Keratinocyte (primary cell): ENCODE data around the gene MCM9. TPM values are rescaled to one million over a fixed set of nuclear protein-coding genes. Genes with fewer than 3 reads are reported as not detected.

Experiments
- DNase-seq: peaks from one replicate; pipeline ENCODE4 v3.0.0-alpha.2; 2011; ENCODE audit warnings: low read depth, missing footprints, low spot score
- FAIRE-seq: peaks from 2 replicates; lab custom pipeline; 2011; peaks lifted over from hg19 to GRCh38; lab: Jason Lieb, UNC
- H2AFZ ChIP-seq: 2 replicates; pipeline ENCODE4 v1.6.0; 2012; ENCODE audit warnings: low read length, control low read depth, inconsistent platforms; ENCODE audit not compliant: control insufficient read depth
- H3K27ac ChIP-seq: 2 replicates; pipeline ENCODE4 v1.5.1; 2011; ENCODE audit warnings: low read length; ENCODE audit not compliant: control insufficient read depth, insufficient read depth
- H3K27me3 ChIP-seq: 3 replicates; pipeline ENCODE4 v1.6.0; 2011; ENCODE audit warnings: low read length; ENCODE audit not compliant: control insufficient read depth, insufficient read depth; ENCODE audit errors: extremely low read depth
- H3K36me3 ChIP-seq, 2 experiments: 2 replicates in 1 of 2; 3 replicates in 1 of 2; pipeline ENCODE4 v1.5.1; 2011; ENCODE audit warnings: low read length in 2 of 2, mild to moderate bottlenecking in 1 of 2; ENCODE audit not compliant: control insufficient read depth in 2 of 2, insufficient read depth in 2 of 2; ENCODE audit errors: extremely low read depth in 1 of 2
- H3K4me1 ChIP-seq: 3 replicates; pipeline ENCODE4 v1.5.1; 2011; ENCODE audit warnings: low read length; ENCODE audit not compliant: control insufficient read depth, insufficient read depth; ENCODE audit errors: extremely low read depth
- H3K4me2 ChIP-seq: 3 replicates; pipeline ENCODE4 v1.6.0; 2011; ENCODE audit warnings: low read depth, low read length; ENCODE audit not compliant: control insufficient read depth, insufficient read depth; ENCODE audit errors: extremely low read depth
- H3K4me3 ChIP-seq, 3 experiments: fragments of 200-600 bp in 1 of 3; sonication (generic) in 1 of 3; 2 replicates in 2 of 3; 3 replicates in 1 of 3; pipeline ENCODE4 v1.5.1; 2011 to 2016; ENCODE audit warnings: low read length in 3 of 3, mild to moderate bottlenecking in 3 of 3, control low read depth in 2 of 3, inconsistent platforms in 1 of 3, low read depth in 1 of 3, mixed read lengths in 1 of 3, mixed run types in 1 of 3, moderate library complexity in 1 of 3; ENCODE audit not compliant: control insufficient read depth in 2 of 3, insufficient read depth in 2 of 3; ENCODE audit errors: extremely low read depth in 1 of 3
- H3K79me2 ChIP-seq: 2 replicates; pipeline ENCODE4 v1.6.0; 2012; ENCODE audit warnings: low read length; ENCODE audit not compliant: control insufficient read depth, insufficient read depth
- H3K9ac ChIP-seq: 3 replicates; pipeline ENCODE4 v1.6.0; 2011; ENCODE audit warnings: low read length; ENCODE audit not compliant: control insufficient read depth, insufficient read depth; ENCODE audit errors: extremely low read depth
- H3K9me1 ChIP-seq: 3 replicates; pipeline ENCODE4 v1.6.0; 2011; ENCODE audit warnings: low read length; ENCODE audit not compliant: control insufficient read depth, insufficient read depth; ENCODE audit errors: extremely low read depth
- H3K9me3 ChIP-seq: 2 replicates; pipeline ENCODE4 v1.5.1; 2012; ENCODE audit warnings: low read depth, low read length; ENCODE audit not compliant: control insufficient read depth
- H4K20me1 ChIP-seq: 3 replicates; pipeline ENCODE4 v1.6.0; 2011; ENCODE audit warnings: low read length; ENCODE audit not compliant: control insufficient read depth, insufficient read depth; ENCODE audit errors: extremely low read depth
- CTCF ChIP-seq, 3 experiments: IDR thresholded peaks in 1 of 3; conservative IDR thresholded peaks in 1 of 3; optimal IDR thresholded peaks in 1 of 3; 2 replicates in 2 of 3; 3 replicates in 1 of 3; pipeline versions ENCODE3 to v1.5.1; 2011; ENCODE audit warnings: low read length in 3 of 3, mild to moderate bottlenecking in 3 of 3, moderate library complexity in 2 of 3, control low read depth in 1 of 3, inconsistent platforms in 1 of 3; ENCODE audit not compliant: insufficient read depth in 2 of 3; ENCODE audit errors: extremely low read depth in 1 of 3
- EZH2 ChIP-seq: IDR thresholded peaks from one replicate; pipeline ENCODE4 v1.6.1; 2012; ENCODE audit warnings: inconsistent platforms, mild to moderate bottlenecking, low read length, moderate library complexity
- dilution Hi-C: fragments of 300-500 bp; cut with MboI; formaldehyde crosslinking; loops from one replicate; pipeline ENCODE4 v1.7.0; 2020; ENCODE audit warnings: low sequenced_read_pairs; ENCODE audit not compliant: extremely low pct_ligation_motif_present
- polyA plus RNA-seq, 5 experiments: library from polyadenylated mRNA; depleted of rRNA in 3 of 5; stranded (reverse) in 3 of 5; stranded (forward) in 1 of 5; unstranded in 1 of 5; fragments of >200 nt; gene quantifications; 1 replicate in 1 of 5; 2 replicates in 3 of 5; 3 replicates in 1 of 5; pipeline versions ENCODE4 v1.2.1 to v1.2.3, GENCODE V29; 2011 to 2012; ENCODE audit warnings: missing spikeins in 2 of 5, low read depth in 1 of 5, low replicate concordance in 1 of 5

Gene MCM9
- polyA plus RNA-seq, 1 donor (not counting 4 experiments of a cell fraction or from before 2014, with no cell fraction given): 3.1 TPM

GRCh38 chr6:118770835-118771234, 164.1 kb downstream of the MCM9 start:
- DNase-seq: no peak
- Histone ChIP-seq H4K20me1 (no peaks in the 10 kb centered on the region), H3K4me1 (peaks cover 6% of the 10 kb centered on the region), H3K27me3 (no peaks in the 10 kb centered on the region), H2AFZ (no peak overlapping the region), H3K9me1 (no peaks in the 10 kb centered on the region), H3K4me3 (no peak overlapping the region), H3K9me3 (no peaks in the 10 kb centered on the region), H3K79me2 (no peaks in the 10 kb centered on the region), H3K4me2 (no peak overlapping the region), H3K36me3 (no peaks in the 10 kb centered on the region), H3K9ac (no peak overlapping the region), H3K27ac (no peak overlapping the region)
- FAIRE-seq: no peak
- no peak for TF ChIP-seq CTCF (optimal IDR thresholded peaks at IDR 0.05 in 1 of 3, IDR thresholded peaks at IDR 0.05 in 1 of 3, conservative IDR thresholded peaks at IDR 0.05 in 1 of 3; ENCODE audit: extremely low read depth in 1 of 3, insufficient read depth in 2 of 3, low read length in 3 of 3)
- no peak for TF ChIP-seq EZH2
- dilution Hi-C loops: no loop called here

- H2AFZ ChIP-seq: no peak overlapping the region
- no peaks in the 10 kb centered on the region for H3K79me2 ChIP-seq
- no peak overlapping the region for H3K4me2 ChIP-seq
- no peak overlapping the region for H3K9ac ChIP-seq
- no peaks in the 10 kb centered on the region for H3K27me3 ChIP-seq
- DNase-seq (no peak), FAIRE-seq (no peak)
- H3K4me3 ChIP-seq: no peak overlapping the region
- no peak for TF ChIP-seq CTCF (optimal IDR thresholded peaks at IDR 0.05 in 1 of 3, IDR thresholded peaks at IDR 0.05 in 1 of 3, conservative IDR thresholded peaks at IDR 0.05 in 1 of 3; ENCODE audit: extremely low read depth in 1 of 3, insufficient read depth in 2 of 3, low read length in 3 of 3)
- TF ChIP-seq EZH2: no peak
- dilution Hi-C loops: no loop called here
- no peak overlapping the region for H3K27ac ChIP-seq
- H3K9me3 ChIP-seq: no peaks in the 10 kb centered on the region
- H3K9me1 ChIP-seq: no peaks in the 10 kb centered on the region
- H3K4me1 ChIP-seq: peaks cover 6% of the 10 kb centered on the region
- no peaks in the 10 kb centered on the region for H4K20me1 ChIP-seq
- H3K36me3 ChIP-seq: no peaks in the 10 kb centered on the region
Observed at GRCh38 chr6:118770112-118770788, 164.7 kb downstream of the MCM9 start.
